CD8-positive, alpha-beta memory T cell (primary cell): ENCODE data around the gene GSX2. TPM values are rescaled to one million over a fixed set of nuclear protein-coding genes. Genes with fewer than 3 reads are reported as not detected.
"Not testable (repeated sequence)": the region's sequence is repeated elsewhere in the genome, so short reads cannot be mapped to it uniquely, and the experiment has no call there.

Source experiments
- CTCF ChIA-PET: fragments of 350-600 bp; sonication (Branson Sonifier 250); formaldehyde crosslinking; loops from one replicate; lab custom pipeline; 2021; ENCODE audit warnings: antibody characterized with exemption; lab: Charles Lee
- POLR2A ChIA-PET: fragments of 350-600 bp; sonication (Branson Sonifier 250); formaldehyde crosslinking; loops from one replicate; lab custom pipeline; 2021; ENCODE audit warnings: antibody characterized with exemption; lab: Charles Lee
- DNase-seq, 5 donors: peaks; one replicate each; pipeline versions ENCODE4 v3.0.0 to v3.0.0-alpha.2; 2020 to 2022; ENCODE audit warnings: mixed read lengths in 1 of 5
- H3K27ac ChIP-seq: one replicate; pipeline ENCODE4 v1.7.0; 2013; ENCODE audit warnings: low read depth, mild to moderate bottlenecking, low read length, moderate library complexity
- H3K27me3 ChIP-seq: 2 replicates; pipeline ENCODE4 v1.7.0; 2013; ENCODE audit warnings: low read length, mild to moderate bottlenecking; ENCODE audit not compliant: insufficient read depth, poor library complexity, severe bottlenecking
- H3K36me3 ChIP-seq: 2 replicates; pipeline ENCODE4 v1.7.0; 2013; ENCODE audit warnings: mild to moderate bottlenecking, low read length, moderate library complexity; ENCODE audit not compliant: insufficient read depth
- H3K4me1 ChIP-seq: 2 replicates; pipeline ENCODE4 v1.7.0; 2013; ENCODE audit warnings: mild to moderate bottlenecking, low read length, moderate library complexity; ENCODE audit not compliant: insufficient read depth
- H3K4me3 ChIP-seq: 2 replicates; pipeline ENCODE4 v1.7.0; 2013; ENCODE audit warnings: mild to moderate bottlenecking, low read length
- H3K9me3 ChIP-seq: 2 replicates; pipeline ENCODE4 v1.7.0; 2013; ENCODE audit warnings: mild to moderate bottlenecking, low read length
- H3K27ac Mint-ChIP-seq, 8 donors: one replicate each; pipeline ENCODE4 v1.8.0; 2020 to 2021; ENCODE audit warnings: mixed read lengths in 8 of 8, mild to moderate bottlenecking in 6 of 8, inconsistent platforms in 3 of 8, moderate library complexity in 3 of 8
- H3K27me3 Mint-ChIP-seq, 2 donors: one replicate each; pipeline ENCODE4 v1.8.0; 2020 to 2021; ENCODE audit warnings: mixed read lengths in 2 of 2, mild to moderate bottlenecking in 1 of 2, moderate library complexity in 1 of 2
- H3K36me3 Mint-ChIP-seq, 3 donors: one replicate each; pipeline ENCODE4 v1.8.0; 2020 to 2021; ENCODE audit warnings: mixed read lengths in 3 of 3, inconsistent platforms in 1 of 3, mild to moderate bottlenecking in 1 of 3
- H3K4me1 Mint-ChIP-seq, 3 donors: one replicate each; pipeline ENCODE4 v1.8.0; 2020 to 2021; ENCODE audit warnings: mixed read lengths in 3 of 3, inconsistent platforms in 1 of 3, mild to moderate bottlenecking in 1 of 3
- H3K4me3 Mint-ChIP-seq, 7 donors: one replicate each; pipeline ENCODE4 v1.8.0; 2020 to 2021; ENCODE audit warnings: mixed read lengths in 7 of 7, mild to moderate bottlenecking in 6 of 7, moderate library complexity in 4 of 7, inconsistent platforms in 2 of 7
- H3K9me3 Mint-ChIP-seq, 5 donors: one replicate each; pipeline ENCODE4 v1.8.0; 2020 to 2022; ENCODE audit warnings: mixed read lengths in 5 of 5, mild to moderate bottlenecking in 3 of 5, moderate library complexity in 2 of 5, inconsistent platforms in 1 of 5
- polyA plus RNA-seq: library from polyadenylated mRNA; unstranded; fragments of 300-500 nt; fragmentation: Illumina TruSeq; gene quantifications from one replicate; pipeline ENCODE4 v1.2.3, GENCODE V29; 2021
- total RNA-seq, 2 experiments: library from RNA; stranded (reverse); gene quantifications; one replicate each; pipeline ENCODE4 v1.2.3, GENCODE V29; 2021

GSX2 gene
- total and polyA plus RNA-seq, 3 experiments from 2014 or later: not detected

DNA sequence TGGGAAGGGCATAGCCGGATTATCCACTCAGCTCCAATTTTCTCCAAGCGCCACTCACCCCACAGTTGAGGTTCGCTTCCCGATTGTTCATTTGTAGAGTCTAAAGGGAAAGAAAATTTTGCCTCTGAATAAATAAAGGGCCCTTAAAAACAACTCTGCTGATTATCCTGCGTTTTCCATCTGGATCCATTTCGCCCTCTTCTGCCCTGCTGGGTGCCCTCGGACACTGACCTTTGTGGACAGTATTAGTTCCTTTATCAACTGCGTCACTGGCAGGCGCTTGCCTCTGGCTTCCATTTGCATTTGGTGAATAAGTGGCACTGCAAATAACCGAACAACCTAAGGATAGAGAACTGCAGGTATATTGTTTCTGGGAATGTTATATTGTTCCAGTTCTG lies 10.1 kb downstream of the GSX2 start:
- Histone ChIP-seq H3K36me3 (no peaks in the 10 kb centered on the region), H3K9me3 (no peaks in the 10 kb centered on the region), H3K27ac (no peak overlapping the region), H3K4me3 (no peak overlapping the region), H3K4me1 (peaks cover 4% of the 10 kb centered on the region), H3K27me3 (peaks cover 48% of the 10 kb centered on the region)
- DNase-seq: no peak
- H3K9me3 Mint-ChIP-seq: peaks cover 0 to 4% (median 0%) of the 10 kb centered on the region in 5 donors
- H3K27me3 Mint-ChIP-seq: peaks cover 60 to 84% of the 10 kb centered on the region in 2 donors
- no peak overlapping the region for H3K27ac Mint-ChIP-seq
- POLR2A ChIA-PET: no interaction called here
- peaks cover 11 to 35% (median 23%) of the 10 kb centered on the region in 3 donors for H3K4me1 Mint-ChIP-seq
- CTCF ChIA-PET: no interaction called here
- H3K4me3 Mint-ChIP-seq: peak overlapping the region in 3 of 7 donors; percentile 0 to 33 (median 8)
- no peaks in the 10 kb centered on the region for H3K36me3 Mint-ChIP-seq

GRCh38 chr4:54113206-54113605 lies 13.2 kb downstream of the GSX2 start:
- peaks cover 49 to 79% of the 10 kb centered on the region in 2 donors for H3K27me3 Mint-ChIP-seq
- not testable (repeated sequence) for H3K27ac ChIP-seq

DNA sequence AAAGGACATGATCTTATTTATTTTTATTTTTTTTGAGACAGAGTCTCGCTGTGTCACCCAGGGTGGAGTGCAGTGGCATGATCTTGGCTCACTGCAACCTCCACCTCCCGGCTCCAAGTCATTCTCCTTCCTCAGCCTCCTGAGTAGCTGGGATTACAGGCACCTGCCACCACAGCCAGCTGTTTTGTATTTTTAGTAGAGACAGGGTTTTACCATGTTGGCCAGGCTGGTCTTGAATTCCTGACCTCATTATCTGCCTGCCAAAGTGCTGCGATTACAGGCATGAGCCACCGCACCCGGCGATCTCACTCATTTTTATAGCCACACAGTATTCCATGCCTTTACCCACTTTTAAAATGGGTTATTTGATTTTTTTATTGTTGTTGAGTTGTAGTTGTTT lies 16.3 kb downstream of the GSX2 start:
- DNase-seq, H3K4me3 Mint-ChIP-seq, H3K27ac Mint-ChIP-seq, H3K36me3 Mint-ChIP-seq, H3K4me1 ChIP-seq, H3K9me3 Mint-ChIP-seq, H3K4me1 Mint-ChIP-seq, H3K27ac ChIP-seq, H3K9me3 ChIP-seq, H3K36me3 ChIP-seq, CTCF ChIA-PET, POLR2A ChIA-PET, H3K4me3 ChIP-seq, H3K27me3 ChIP-seq: not testable (repeated sequence)
- peaks cover 26 to 59% of the 10 kb centered on the region in 2 donors for H3K27me3 Mint-ChIP-seq

More at GRCh38 chr4:54113206-54113605, 13.2 kb downstream of the GSX2 start:
- H3K36me3 ChIP-seq, H3K4me3 ChIP-seq, H3K4me1 ChIP-seq, POLR2A ChIA-PET, H3K4me3 Mint-ChIP-seq, H3K9me3 ChIP-seq, DNase-seq, H3K27ac Mint-ChIP-seq, H3K36me3 Mint-ChIP-seq, CTCF ChIA-PET, H3K9me3 Mint-ChIP-seq: not testable (repeated sequence)
- peaks cover 6 to 23% (median 14%) of the 10 kb centered on the region in 3 donors for H3K4me1 Mint-ChIP-seq
- peaks cover 28% of the 10 kb centered on the region for H3K27me3 ChIP-seq

DNA sequence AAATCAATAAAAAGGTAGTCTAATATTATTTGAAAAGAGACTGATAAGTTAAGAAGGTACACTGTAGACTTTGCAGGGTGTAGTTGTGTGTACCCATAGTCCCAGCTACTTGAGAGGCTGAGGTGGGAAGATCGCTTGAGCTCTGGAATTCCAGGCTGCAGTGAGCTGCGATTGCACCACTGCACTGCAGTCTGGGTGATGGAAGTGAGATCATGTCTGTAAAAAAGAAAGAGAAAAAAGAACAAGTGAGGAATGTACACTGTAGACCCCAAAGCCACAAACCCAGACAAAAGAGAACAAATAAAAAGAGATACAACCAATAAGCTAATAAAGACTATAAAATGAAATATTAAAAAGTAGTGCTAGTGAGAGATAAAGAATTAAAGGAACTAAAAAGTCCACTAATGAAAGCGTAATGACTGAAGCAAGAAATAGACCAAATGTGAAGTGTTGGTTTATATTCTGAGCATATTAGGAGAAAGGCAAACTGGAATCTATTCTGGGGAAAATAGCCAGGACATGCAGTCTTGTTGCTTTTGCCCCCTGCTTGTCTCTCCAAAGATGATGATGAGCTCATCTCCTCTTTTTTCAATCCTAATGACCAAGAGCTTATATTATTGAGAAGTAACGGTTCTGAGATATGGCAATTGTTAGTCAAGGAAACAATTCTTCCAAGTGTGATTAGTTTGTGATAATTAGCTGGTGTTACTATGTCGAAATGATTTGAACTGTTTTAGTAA lies 19.1 kb downstream of the GSX2 start:
- POLR2A ChIA-PET: no interaction called here
- no peak overlapping the region for H3K4me3 ChIP-seq
- DNase-seq: no peak
- Mint-ChIP-seq H3K27ac (no peak overlapping the region), H3K27me3 (peaks cover 13 to 48% of the 10 kb centered on the region in 2 donors), H3K36me3 (no peaks in the 10 kb centered on the region), H3K4me3 (no peak overlapping the region), H3K4me1 (no peaks in the 10 kb centered on the region), H3K9me3 (peaks cover 0 to 1% (median 0%) of the 10 kb centered on the region in 5 donors)
- no peak overlapping the region for H3K27ac ChIP-seq
- no peaks in the 10 kb centered on the region for H3K27me3 ChIP-seq
- no peaks in the 10 kb centered on the region for H3K4me1 ChIP-seq
- no peaks in the 10 kb centered on the region for H3K36me3 ChIP-seq
- CTCF ChIA-PET: no interaction called here
- H3K9me3 ChIP-seq: no peaks in the 10 kb centered on the region

- peaks cover 11 to 47% of the 10 kb centered on the region in 2 donors for H3K27me3 Mint-ChIP-seq
- Histone ChIP-seq H3K4me3 (no peak overlapping the region), H3K27ac (no peak overlapping the region), H3K4me1 (no peaks in the 10 kb centered on the region), H3K27me3 (no peaks in the 10 kb centered on the region), H3K9me3 (no peaks in the 10 kb centered on the region), H3K36me3 (no peaks in the 10 kb centered on the region)
- ChIA-PET POLR2A (no interaction called here), CTCF (no interaction called here)
- no peak overlapping the region for H3K4me3 Mint-ChIP-seq
- no peak overlapping the region for H3K27ac Mint-ChIP-seq
- no peaks in the 10 kb centered on the region for H3K36me3 Mint-ChIP-seq
- H3K9me3 Mint-ChIP-seq: no peaks in the 10 kb centered on the region
- H3K4me1 Mint-ChIP-seq: no peaks in the 10 kb centered on the region
- no peak for DNase-seq
These were observed 20.6 kb downstream of the GSX2 start for GRCh38 chr4:54120518-54120917.

DNA sequence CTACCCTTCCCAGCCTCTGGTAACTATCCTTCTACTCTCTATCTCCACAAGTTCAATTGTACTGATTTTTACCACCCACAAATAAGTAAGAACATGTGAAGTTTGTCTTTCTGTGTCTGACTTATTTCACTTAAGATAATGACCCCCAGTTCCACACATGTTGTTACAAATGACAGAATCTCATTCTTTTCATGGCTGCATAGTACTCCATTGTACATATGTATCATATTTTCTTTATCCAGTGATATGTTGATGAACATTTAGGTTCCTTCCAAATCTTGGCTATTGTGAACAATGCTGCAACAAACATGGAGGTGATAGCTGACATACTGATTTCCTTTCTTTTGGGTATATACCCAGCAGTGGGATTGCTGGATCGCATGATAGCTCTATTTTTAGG lies 27.7 kb downstream of the GSX2 start:
- Histone ChIP-seq H3K4me1 (no peaks in the 10 kb centered on the region), H3K27me3 (peaks cover 3% of the 10 kb centered on the region), H3K4me3 (no peak overlapping the region), H3K9me3 (no peaks in the 10 kb centered on the region), H3K36me3 (no peaks in the 10 kb centered on the region), H3K27ac (no peak overlapping the region)
- no peaks in the 10 kb centered on the region for H3K4me1 Mint-ChIP-seq
- H3K27ac Mint-ChIP-seq: no peak overlapping the region
- ChIA-PET CTCF (no interaction called here), POLR2A (no interaction called here)
- peaks cover 9 to 27% (median 19%) of the 10 kb centered on the region in 5 donors for H3K9me3 Mint-ChIP-seq
- H3K27me3 Mint-ChIP-seq: peaks cover 12 to 57% of the 10 kb centered on the region in 2 donors
- peaks cover 0 to 22% (median 0%) of the 10 kb centered on the region in 3 donors for H3K36me3 Mint-ChIP-seq
- H3K4me3 Mint-ChIP-seq: no peak overlapping the region
- no peak for DNase-seq

- H3K36me3 ChIP-seq, POLR2A ChIA-PET, H3K9me3 ChIP-seq, CTCF ChIA-PET, H3K4me3 ChIP-seq, H3K4me3 Mint-ChIP-seq, H3K27me3 ChIP-seq, H3K4me1 Mint-ChIP-seq, H3K27ac ChIP-seq, H3K4me1 ChIP-seq, DNase-seq, H3K27ac Mint-ChIP-seq: not testable (repeated sequence)
- H3K27me3 Mint-ChIP-seq: peaks cover 12 to 60% of the 10 kb centered on the region in 2 donors
- H3K9me3 Mint-ChIP-seq: peaks cover 9 to 27% (median 23%) of the 10 kb centered on the region in 5 donors
- peaks cover 0 to 22% (median 0%) of the 10 kb centered on the region in 3 donors for H3K36me3 Mint-ChIP-seq
These were observed 28.7 kb downstream of the GSX2 start for GRCh38 chr4:54128694-54129093.

DNA sequence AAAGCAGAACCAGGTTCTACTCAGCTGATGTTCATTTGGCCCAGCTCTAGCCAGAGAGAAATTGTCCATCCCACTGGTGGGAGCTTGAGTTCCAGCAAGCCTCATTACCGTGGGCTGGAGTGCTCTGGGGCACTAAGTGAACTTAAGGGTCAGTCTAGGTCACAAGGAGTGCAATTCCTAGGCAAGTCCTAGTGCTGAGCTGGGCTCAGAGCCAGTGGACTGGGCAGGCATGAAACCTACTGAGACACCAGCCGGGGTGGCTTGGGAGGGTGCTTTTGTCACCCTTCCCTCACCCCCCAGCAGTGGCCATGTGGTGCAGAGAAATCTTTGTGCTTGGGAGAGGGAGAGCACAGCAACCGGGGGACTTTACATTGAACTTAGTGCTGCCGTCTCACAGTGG lies 39.4 kb downstream of the GSX2 start:
- Histone ChIP-seq H3K4me1 (no peaks in the 10 kb centered on the region), H3K9me3 (no peaks in the 10 kb centered on the region), H3K4me3 (no peak overlapping the region), H3K27me3 (no peaks in the 10 kb centered on the region), H3K27ac (no peak overlapping the region), H3K36me3 (no peaks in the 10 kb centered on the region)
- DNase-seq: no peak
- H3K27ac Mint-ChIP-seq: no peak overlapping the region
- ChIA-PET POLR2A (no interaction called here), CTCF (no interaction called here)
- no peaks in the 10 kb centered on the region for H3K36me3 Mint-ChIP-seq
- H3K9me3 Mint-ChIP-seq: no peaks in the 10 kb centered on the region
- H3K4me1 Mint-ChIP-seq: peaks cover 0 to 3% (median 2%) of the 10 kb centered on the region in 3 donors
- no peak overlapping the region for H3K4me3 Mint-ChIP-seq
- H3K27me3 Mint-ChIP-seq: peaks cover 2 to 13% of the 10 kb centered on the region in 2 donors
